ENCODE data around the gene PPP5C. TPM values are rescaled to one million over a fixed set of nuclear protein-coding genes. Genes with fewer than 3 reads are reported as not detected.

PPP5C gene
- total RNA-seq, 1 donor from 2014 or later = 70.9 TPM

DNA sequence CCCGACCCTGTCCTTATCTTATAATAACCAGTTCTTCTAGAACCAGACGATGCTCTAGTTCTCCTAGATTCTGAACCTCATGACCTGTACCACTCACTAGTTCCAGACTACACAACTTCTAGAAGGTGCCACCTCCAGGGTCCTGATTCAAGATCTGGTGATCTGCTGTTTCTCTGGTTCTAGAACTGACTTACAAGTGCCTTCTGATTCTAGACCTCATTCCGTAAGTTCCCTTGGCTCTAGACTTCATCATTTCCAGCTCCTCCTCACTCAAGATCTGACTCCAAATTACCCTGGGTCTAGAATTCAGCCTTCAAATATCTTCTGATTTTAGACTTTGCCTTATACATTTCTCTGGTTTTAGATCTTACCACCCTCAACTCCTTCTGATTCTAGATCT is 5.0 kb upstream of the PPP5C start:
- H3K27ac ChIP-seq (ENCODE audit: low read depth, low read length) = no peak overlapping the region
- no peak overlapping the region for H3K9ac ChIP-seq (ENCODE audit: low read length)
- no peak overlapping the region for H3K4me3 ChIP-seq (ENCODE audit: insufficient read depth, low read depth, low read length)
- H3K9me3 ChIP-seq (ENCODE audit: insufficient read depth, low read depth, low read length) = no peaks in the 10 kb centered on the region
- H4K20me1 ChIP-seq (ENCODE audit: insufficient read depth, low read length) = no peaks in the 10 kb centered on the region
- no peak overlapping the region for H2AFZ ChIP-seq (ENCODE audit: low read depth, low read length)
- H3K27me3 Mint-ChIP-seq (ENCODE audit: low read depth, unreplicated experiment) = no peaks in the 10 kb centered on the region
- peaks cover under 1% of the 10 kb centered on the region for H3K79me2 ChIP-seq (ENCODE audit: insufficient read depth, low read length)
- H3K9me3 Mint-ChIP-seq (ENCODE audit: unreplicated experiment) = peaks cover under 1% of the 10 kb centered on the region
- H3K27me3 ChIP-seq (ENCODE audit: insufficient read depth, low read length) = peaks cover 14% of the 10 kb centered on the region
- FAIRE-seq = no peak
- DNase-seq (ENCODE audit: low read depth) = no peak
- peaks cover 9% of the 10 kb centered on the region for H3K36me3 Mint-ChIP-seq (ENCODE audit: low read depth, unreplicated experiment)
- H3K36me3 ChIP-seq (ENCODE audit: insufficient read depth, low read length) = no peaks in the 10 kb centered on the region
- H3K27ac Mint-ChIP-seq (ENCODE audit: unreplicated experiment) = no peak overlapping the region
- H3K4me2 ChIP-seq (ENCODE audit: low read length) = no peak overlapping the region
- no peak overlapping the region for H3K4me3 Mint-ChIP-seq (ENCODE audit: unreplicated experiment)
- TF ChIP-seq, protein P1, sequence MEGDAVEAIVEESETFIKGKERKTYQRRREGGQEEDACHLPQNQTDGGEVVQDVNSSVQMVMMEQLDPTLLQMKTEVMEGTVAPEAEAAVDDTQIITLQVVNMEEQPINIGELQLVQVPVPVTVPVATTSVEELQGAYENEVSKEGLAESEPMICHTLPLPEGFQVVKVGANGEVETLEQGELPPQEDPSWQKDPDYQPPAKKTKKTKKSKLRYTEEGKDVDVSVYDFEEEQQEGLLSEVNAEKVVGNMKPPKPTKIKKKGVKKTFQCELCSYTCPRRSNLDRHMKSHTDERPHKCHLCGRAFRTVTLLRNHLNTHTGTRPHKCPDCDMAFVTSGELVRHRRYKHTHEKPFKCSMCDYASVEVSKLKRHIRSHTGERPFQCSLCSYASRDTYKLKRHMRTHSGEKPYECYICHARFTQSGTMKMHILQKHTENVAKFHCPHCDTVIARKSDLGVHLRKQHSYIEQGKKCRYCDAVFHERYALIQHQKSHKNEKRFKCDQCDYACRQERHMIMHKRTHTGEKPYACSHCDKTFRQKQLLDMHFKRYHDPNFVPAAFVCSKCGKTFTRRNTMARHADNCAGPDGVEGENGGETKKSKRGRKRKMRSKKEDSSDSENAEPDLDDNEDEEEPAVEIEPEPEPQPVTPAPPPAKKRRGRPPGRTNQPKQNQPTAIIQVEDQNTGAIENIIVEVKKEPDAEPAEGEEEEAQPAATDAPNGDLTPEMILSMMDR (IDR thresholded peaks at IDR 0.05; ENCODE audit: insufficient read depth, low read depth, low read length) = no peak
- peaks cover 5% of the 10 kb centered on the region for H3K4me1 ChIP-seq (ENCODE audit: insufficient read depth, low read length)
- H3K4me1 Mint-ChIP-seq (ENCODE audit: low read depth, unreplicated experiment) = no peaks in the 10 kb centered on the region

DNA sequence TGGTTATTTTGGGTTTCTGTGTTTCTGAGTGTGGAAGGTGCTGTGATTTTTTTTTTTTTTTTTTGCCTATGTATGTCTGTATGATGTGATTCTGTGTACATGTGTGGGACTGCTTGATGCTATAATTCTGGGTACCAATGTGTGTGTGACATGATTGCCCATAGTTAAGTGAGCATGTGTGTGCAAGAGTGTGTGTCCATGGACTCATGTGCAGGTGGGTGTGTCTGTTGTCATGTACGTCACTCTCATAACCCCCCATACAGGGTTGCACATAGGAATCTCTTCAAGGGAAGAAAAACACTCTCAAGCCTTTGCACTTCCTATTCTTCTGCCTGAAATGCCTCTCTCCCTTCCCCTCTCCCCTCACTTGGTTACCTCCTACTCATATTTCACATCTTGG is 2.5 kb upstream of the PPP5C start:
- no peak for FAIRE-seq
- no peaks in the 10 kb centered on the region for H3K27me3 Mint-ChIP-seq (ENCODE audit: low read depth, unreplicated experiment)

DNA sequence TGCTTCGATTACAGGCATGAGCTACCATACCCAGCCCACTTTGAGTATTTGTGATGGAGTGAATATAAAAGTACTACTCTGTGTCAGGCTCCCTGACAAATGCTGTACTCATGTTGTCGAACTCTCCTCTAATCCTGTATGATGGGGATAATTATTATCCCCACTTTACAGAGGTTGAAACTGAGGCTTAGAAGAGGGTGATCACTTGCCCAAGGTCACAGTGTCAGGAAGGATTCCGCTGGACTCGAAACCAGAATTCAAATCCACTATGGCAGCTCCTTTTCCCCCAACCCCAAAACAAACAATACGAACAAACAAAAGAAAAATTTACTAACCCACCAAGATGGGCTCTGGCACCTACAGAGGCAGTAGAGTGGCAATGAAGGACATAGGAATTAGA is 1.7 kb upstream of the PPP5C start:
- FAIRE-seq (no peak), DNase-seq (ENCODE audit: low read depth) (no peak)
- Histone ChIP-seq H3K4me3 (ENCODE audit: insufficient read depth, low read depth, low read length) (no peak overlapping the region), H3K36me3 (ENCODE audit: insufficient read depth, low read length) (no peaks in the 10 kb centered on the region), H3K4me1 (ENCODE audit: insufficient read depth, low read length) (peaks cover 12% of the 10 kb centered on the region), H3K9me3 (ENCODE audit: insufficient read depth, low read depth, low read length) (no peaks in the 10 kb centered on the region), H3K9ac (ENCODE audit: low read length) (no peak overlapping the region), H4K20me1 (ENCODE audit: insufficient read depth, low read length) (peaks cover 25% of the 10 kb centered on the region), H3K79me2 (ENCODE audit: insufficient read depth, low read length) (peaks cover 33% of the 10 kb centered on the region), H2AFZ (ENCODE audit: low read depth, low read length) (no peak overlapping the region), H3K4me2 (ENCODE audit: low read length) (no peak overlapping the region), H3K27me3 (ENCODE audit: insufficient read depth, low read length) (peaks cover 7% of the 10 kb centered on the region), H3K27ac (ENCODE audit: low read depth, low read length) (no peak overlapping the region)
- Mint-ChIP-seq H3K36me3 (ENCODE audit: low read depth, unreplicated experiment) (peaks cover 7% of the 10 kb centered on the region), H3K27me3 (ENCODE audit: low read depth, unreplicated experiment) (no peaks in the 10 kb centered on the region), H3K9me3 (ENCODE audit: unreplicated experiment) (no peaks in the 10 kb centered on the region), H3K27ac (ENCODE audit: unreplicated experiment) (no peak overlapping the region), H3K4me3 (ENCODE audit: unreplicated experiment) (no peak overlapping the region), H3K4me1 (ENCODE audit: low read depth, unreplicated experiment) (peaks cover 18% of the 10 kb centered on the region)
- TF ChIP-seq EZH2 (IDR thresholded peaks at IDR 0.05; ENCODE audit: insufficient read depth, low read length) = no peak
- TF ChIP-seq, protein P1 (IDR thresholded peaks at IDR 0.05; ENCODE audit: insufficient read depth, low read depth, low read length) = no peak

More for the DNA sequence above, 2.5 kb upstream of the PPP5C start:
- H3K4me3 Mint-ChIP-seq (ENCODE audit: unreplicated experiment) = no peak overlapping the region
- no peak for TF ChIP-seq EZH2 (IDR thresholded peaks at IDR 0.05; ENCODE audit: insufficient read depth, low read length)
- TF ChIP-seq, protein P1 (IDR thresholded peaks at IDR 0.05; ENCODE audit: insufficient read depth, low read depth, low read length) = no peak
- Histone ChIP-seq H3K27ac (ENCODE audit: low read depth, low read length) (no peak overlapping the region), H3K79me2 (ENCODE audit: insufficient read depth, low read length) (peaks cover 25% of the 10 kb centered on the region), H3K36me3 (ENCODE audit: insufficient read depth, low read length) (no peaks in the 10 kb centered on the region), H3K9me3 (ENCODE audit: insufficient read depth, low read depth, low read length) (no peaks in the 10 kb centered on the region), H3K4me3 (ENCODE audit: insufficient read depth, low read depth, low read length) (no peak overlapping the region), H4K20me1 (ENCODE audit: insufficient read depth, low read length) (peaks cover 18% of the 10 kb centered on the region), H3K4me1 (ENCODE audit: insufficient read depth, low read length) (peaks cover 11% of the 10 kb centered on the region), H3K27me3 (ENCODE audit: insufficient read depth, low read length) (peaks cover 7% of the 10 kb centered on the region), H3K9ac (ENCODE audit: low read length) (no peak overlapping the region), H2AFZ (ENCODE audit: low read depth, low read length) (no peak overlapping the region), H3K4me2 (ENCODE audit: low read length) (no peak overlapping the region)
- H3K4me1 Mint-ChIP-seq (ENCODE audit: low read depth, unreplicated experiment) = peaks cover 11% of the 10 kb centered on the region
- DNase-seq (ENCODE audit: low read depth) = no peak
- peaks cover 7% of the 10 kb centered on the region for H3K36me3 Mint-ChIP-seq (ENCODE audit: low read depth, unreplicated experiment)
- no peak overlapping the region for H3K27ac Mint-ChIP-seq (ENCODE audit: unreplicated experiment)
- no peaks in the 10 kb centered on the region for H3K9me3 Mint-ChIP-seq (ENCODE audit: unreplicated experiment)
